Myocyte (in vitro differentiated cells): ENCODE results near the gene POLR1D. TPM values are rescaled to one million over a fixed set of nuclear protein-coding genes. Genes with fewer than 3 reads are reported as not detected.

ENCODE experiments used
- DNase-seq: peaks from one replicate; pipeline ENCODE4 v3.0.0-alpha.2; 2012; ENCODE audit warnings: low read depth
- total RNA-seq: library from RNA; depleted of rRNA; stranded (reverse); fragments of >200 nt; gene quantifications from 2 replicates; pipeline ENCODE4 v1.2.3, GENCODE V29; 2014

The POLR1D gene
- total RNA-seq, 1 donor from 2014 or later: 93.6 TPM

DNA sequence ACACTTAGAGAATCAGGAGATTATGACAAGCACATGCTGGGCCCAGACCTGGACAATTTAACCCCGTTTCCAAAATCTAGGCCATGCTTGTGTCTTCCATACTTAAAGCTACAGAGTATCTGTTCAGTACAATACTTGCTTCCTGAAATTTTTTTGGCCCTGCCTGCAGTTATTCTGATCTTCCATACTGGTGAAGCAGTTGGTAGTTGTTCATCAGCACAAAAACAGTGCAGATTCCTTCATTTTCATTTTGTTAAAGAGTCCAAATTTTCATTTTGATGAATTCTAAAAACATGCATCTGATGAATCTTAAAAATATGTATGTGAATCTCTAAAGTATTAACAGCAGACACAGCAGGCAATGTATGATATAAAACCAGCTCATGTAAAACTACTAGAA is 49.2 kb downstream of the POLR1D start:
- DNase-seq: no peak

DNA sequence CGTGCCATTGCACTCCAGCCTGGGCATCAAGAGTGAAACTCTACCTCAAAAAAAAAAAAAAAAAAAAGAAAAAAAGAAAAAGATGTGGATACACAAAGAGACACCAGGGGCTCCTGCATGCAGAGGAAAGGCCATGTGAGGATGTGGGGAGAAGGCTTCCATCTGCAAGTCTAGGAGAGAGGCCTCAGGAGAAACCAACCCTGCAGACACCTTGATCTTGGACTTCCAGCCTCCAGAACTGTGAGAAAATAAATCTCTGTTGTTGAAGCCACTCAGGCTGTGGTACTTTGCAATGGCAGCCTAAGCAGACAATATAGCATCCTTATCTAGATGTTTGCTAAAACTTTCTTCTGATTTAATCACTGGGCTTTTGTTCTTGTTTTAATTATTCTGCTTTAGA is 50.3 kb downstream of the POLR1D start:
- no peak for DNase-seq

Other genes with a start within 250 kb of the POLR1D start
- gene GTF3A, start 197.3 kb upstream of the POLR1D start, total RNA-seq: 279 and 281 TPM in 2 replicates
- 50.2 and 89.3 TPM in 2 replicates for gene MTIF3, start 171.3 kb upstream of the POLR1D start, total RNA-seq
- 7.2 and 8.9 TPM in 2 replicates for gene LNX2, start 1.4 kb upstream of the POLR1D start, total RNA-seq
- gene GSX1, start 170.6 kb downstream of the POLR1D start, total RNA-seq: not detected in 2 replicates